ENCODE data around the gene SOX15.
A peak's percentile ranks its signal among the peaks of the same experiment; 100 is the strongest.
"Not testable (repeated sequence)": the region's sequence is repeated elsewhere in the genome, so short reads cannot be mapped to it uniquely, and the experiment has no call there.

Gene SOX15

DNA sequence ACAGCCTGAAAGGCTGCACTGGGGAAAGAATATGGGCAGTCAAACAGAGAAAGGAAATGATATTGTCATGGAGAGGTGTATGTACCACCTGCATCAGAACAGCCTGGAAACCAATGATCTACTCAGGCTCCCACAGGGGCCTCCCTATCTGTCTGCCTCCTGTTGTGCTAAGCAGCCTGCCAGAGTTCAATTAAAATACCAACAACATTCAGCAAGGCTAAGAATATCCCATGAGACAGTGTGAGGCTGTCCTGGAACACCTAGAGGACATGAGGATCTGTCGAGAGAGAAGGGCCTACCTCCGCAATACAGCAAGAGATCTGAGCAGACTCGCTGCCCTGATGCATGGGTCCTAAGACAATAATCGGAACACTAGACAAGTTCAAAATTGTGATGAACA, 16.4 kb upstream of the SOX15 start:
- no peak for DNase-seq

DNA sequence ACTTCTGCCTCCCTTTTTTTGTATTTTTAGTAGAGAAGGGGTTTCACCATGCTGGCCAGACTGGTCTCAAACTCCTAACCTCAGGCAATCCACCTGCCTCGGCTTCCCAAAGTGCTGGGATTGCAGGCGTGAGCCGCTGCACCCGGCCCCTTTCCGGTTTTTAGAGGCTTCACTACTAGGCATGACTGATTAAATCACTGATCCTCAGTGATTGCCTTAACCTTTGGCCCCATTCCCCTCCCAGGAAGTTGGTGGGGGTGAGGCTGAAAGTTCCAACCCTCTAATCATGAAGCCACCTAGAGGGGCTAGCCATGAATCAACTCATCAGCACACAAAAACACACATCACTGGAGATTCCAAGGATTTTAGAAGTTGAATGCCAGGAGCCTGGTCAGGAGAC, 7.7 kb upstream of the SOX15 start:
- not testable (repeated sequence) for DNase-seq

GRCh38 chr17:7593296-7593695, 3.4 kb upstream of the SOX15 start:
- peak; percentile 24 for DNase-seq

DNA sequence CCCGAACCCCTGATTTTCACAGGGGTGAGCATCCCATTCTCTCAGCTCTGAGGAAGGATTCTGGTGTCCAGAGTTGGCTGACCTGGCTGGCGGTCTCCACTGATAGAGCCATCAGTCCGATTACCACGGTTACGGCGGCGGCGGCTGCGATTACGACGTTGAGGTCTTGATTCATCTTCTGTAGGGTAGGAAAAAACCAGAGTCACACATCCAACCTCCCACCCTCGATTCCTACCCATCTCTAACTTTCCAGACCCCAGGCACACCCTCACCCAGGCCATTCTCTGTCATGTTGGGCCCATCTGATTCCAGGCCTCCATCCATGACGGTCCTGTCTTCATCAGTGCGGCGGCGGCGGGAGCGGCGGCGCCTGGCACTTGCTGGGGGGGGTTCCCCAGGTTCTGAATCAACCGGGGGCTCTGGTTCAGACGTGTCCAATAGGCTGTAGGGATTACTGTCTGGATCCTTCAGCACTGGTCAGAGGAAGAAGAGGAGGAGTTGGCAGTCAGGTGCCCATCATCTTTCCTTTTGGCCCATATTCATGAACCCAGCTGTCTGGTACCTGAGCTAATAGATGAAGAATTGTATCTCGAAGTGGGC, 2.6 kb upstream of the SOX15 start:
- DNase-seq = no peak

- no peak for DNase-seq
Measured at GRCh38 chr17:7591596-7591995, 1.7 kb upstream of the SOX15 start.

DNA sequence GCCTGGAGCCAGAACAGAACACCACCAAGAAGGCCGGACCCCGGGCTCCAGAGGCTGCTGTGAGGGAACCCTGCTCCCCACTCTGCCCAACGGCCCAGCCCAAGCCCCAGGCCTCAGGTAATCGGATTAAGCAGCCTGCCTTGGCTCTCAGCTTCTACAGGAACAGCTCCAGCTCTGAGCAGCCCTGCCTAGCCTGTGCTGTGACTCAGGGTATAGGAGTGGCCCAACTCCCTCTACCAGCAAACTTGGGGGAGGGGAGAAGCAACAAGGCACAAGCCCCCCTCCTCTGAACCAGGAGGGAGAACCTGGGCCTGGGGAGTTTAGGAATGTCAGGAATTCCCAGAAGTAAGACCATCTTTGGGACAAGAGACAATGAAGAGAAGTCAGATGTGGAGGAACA, 849 bp upstream of the SOX15 start:
- no peak for DNase-seq

DNA sequence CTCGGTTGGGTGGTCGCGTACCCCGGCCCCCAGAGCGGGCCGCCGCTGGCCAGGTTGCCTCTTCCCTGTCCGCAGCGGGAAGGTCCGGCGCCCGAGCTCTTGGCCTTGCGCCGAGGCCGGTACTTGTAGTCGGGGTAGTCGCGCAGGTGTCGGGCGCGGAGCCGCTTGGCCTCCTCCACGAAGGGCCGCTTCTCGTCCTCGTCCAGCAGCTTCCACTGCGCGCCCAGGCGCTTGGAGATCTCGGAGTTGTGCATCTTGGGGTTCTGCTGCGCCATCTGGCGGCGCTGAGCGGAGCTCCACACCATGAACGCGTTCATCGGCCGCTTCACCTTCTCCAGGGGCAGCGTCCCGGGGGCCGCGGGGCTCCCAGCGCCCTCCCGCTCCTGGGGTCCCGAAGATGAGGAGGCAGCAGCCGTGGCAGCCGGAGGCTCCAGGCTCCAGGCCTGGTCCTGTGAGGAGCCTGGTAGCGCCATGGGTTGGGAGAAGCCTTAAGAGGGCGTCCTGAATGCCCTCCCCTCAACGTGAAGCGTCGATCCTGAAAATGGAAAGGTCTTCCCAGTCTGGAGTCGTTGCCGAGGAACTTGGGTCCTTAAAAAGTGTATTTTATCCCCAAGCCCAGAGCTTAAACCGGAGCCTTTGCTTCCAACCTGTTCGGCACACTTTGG, 558 bp downstream of the SOX15 start:
- DNase-seq = peak; percentile 88

GRCh38 chr17:7588553-7589203, 1.2 kb downstream of the SOX15 start:
- peak; percentile 29 for DNase-seq

- peak; percentile 51 for DNase-seq
Measured at GRCh38 chr17:7587420-7588151, 2.3 kb downstream of the SOX15 start.

- DNase-seq = no peak
Measured at GRCh38 chr17:7586673-7587419, 3.0 kb downstream of the SOX15 start.

DNA sequence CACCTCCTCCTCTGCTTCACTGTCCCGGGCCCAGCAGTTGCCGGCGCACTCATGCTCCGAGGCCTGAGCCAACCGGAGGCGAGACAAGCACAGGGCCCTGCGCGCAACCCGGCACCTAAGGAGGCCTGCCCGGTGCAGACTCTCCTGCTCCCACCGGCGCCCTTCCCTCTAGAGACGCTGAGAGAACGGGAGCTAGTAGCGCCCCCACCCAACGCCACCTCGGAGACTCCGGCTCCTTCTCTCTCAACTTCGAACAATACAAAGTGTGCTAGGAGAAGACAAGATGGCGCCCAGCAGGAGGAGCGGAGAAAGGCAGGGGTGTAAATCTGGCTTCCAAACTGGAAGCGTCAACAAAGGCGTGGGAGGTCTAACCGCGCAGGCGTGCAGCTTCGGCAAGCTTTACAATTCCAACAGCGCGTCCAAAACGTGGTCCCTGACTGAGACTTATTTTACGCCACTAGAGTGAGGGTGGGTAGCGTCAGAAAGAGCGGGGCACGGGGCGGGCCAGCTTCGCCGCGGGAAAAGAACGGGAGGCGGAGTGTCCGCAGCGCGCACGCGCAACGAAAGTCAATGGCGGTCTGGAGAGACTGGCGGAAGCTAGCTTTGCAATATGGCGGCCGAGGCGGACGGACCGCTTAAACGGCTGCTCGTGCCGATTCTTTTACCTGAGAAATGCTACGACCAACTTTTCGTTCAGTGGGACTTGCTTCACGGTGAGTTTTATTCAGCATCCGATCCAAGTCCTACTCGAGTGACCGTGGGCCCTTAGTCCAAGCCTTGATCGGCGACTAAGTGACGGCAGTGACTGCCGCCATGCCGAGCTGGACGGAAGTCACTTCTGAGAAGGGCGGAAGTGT, 6.4 kb downstream of the SOX15 start, which contains the start of gene MPDU1:
MPDU1 (plus strand) TSS at position 600 of the 857 bp plus-strand sequence; CDS start at position 611, 11 bp downstream.
- DNase-seq = peak; percentile 99

- DNase-seq = peak; percentile 44
Measured at GRCh38 chr17:7582396-7583252, 7.3 kb downstream of the SOX15 start.

DNA sequence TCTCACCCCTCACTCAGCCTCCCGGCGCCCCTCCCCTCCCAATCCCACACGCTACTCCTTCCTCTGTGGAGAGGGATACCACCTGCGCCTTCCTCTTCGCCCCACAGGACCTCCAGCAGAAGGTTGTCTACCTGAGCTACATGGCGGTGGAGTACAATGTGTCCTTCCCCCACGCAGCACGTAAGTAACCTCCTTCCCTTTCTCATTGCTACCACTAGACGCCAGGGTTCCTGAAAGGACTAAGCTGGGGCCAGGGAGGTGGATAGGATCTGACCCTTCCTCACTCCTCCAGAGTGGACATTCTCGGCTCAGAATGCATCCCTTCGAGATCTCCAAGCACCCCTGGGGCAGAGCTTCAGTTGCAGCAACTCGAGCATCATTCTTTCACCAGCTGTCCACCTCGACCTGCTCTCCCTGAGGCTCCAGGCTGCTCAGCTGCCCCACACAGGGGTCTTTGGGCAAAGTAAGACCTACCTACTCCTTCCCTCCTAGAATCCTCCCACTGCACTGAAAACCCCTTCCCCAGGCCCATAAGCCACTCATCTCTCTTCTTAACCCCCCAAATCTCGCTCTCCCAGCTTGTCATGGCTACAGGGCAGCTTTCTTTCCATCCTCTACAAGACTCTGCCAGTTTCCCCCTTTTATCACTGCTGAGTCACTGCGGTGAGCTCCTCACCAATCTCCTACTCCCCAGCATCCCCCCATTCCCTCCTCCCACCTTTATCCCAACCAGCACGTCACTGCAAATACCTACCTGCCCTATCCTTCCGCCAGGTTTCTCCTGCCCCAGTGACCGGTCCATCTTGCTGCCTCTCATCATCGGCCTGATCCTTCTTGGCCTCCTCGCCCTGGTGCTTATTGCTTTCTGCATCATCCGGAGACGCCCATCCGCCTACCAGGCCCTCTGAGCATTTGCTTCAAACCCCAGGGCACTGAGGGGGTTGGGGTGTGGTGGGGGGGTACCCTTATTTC, 9.0 kb downstream of the SOX15 start:
- DNase-seq = peak; percentile 21

GRCh38 chr17:7579834-7580603, 9.9 kb downstream of the SOX15 start:
- peak; percentile 22 for DNase-seq

- DNase-seq = peak; percentile 68
Measured at GRCh38 chr17:7579001-7579833, 10.7 kb downstream of the SOX15 start, which contains the start of gene CD68. TSS of gene CD68 (plus strand) at chr17:7579638. CDS start at chr17:7579678, 40 bp downstream.

DNA sequence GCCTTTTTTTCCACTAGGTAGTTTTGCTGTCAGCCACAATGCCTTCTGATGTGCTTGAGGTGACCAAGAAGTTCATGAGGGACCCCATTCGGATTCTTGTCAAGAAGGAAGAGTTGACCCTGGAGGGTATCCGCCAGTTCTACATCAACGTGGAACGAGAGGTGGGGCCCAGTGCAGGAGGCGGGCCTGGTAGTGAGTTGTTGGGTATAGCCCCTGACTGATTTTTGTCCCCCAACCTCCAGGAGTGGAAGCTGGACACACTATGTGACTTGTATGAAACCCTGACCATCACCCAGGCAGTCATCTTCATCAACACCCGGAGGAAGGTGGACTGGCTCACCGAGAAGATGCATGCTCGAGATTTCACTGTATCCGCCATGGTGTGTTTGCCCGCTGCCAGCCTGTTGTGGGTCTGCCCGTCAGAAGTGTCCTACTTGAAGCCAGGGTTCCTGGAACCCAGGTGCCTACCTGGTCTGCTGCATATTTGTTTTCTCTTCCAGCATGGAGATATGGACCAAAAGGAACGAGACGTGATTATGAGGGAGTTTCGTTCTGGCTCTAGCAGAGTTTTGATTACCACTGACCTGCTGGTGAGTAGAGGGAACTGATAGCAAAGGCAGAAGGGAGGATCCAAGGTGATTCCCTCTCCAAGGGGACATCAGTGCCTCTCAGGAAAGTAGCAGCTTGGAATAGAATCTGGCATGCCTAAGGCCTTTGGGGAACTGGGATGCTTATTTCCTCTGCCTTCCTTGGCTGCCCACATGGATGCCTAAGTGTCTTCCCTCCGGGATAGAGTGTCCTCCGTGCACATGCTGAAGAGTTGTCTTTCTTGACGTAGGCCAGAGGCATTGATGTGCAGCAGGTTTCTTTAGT, 12.3 kb downstream of the SOX15 start:
- no peak for DNase-seq
